GM18858 (cell line): ENCODE results near the gene DAPK2.

ENCODE experiments used
- ATAC-seq: cut with Tn5 transposase; IDR thresholded peaks from one replicate; pipeline ENCODE4 v1.9.1; 2021; ENCODE audit not compliant: unreplicated experiment

Gene DAPK2

DNA sequence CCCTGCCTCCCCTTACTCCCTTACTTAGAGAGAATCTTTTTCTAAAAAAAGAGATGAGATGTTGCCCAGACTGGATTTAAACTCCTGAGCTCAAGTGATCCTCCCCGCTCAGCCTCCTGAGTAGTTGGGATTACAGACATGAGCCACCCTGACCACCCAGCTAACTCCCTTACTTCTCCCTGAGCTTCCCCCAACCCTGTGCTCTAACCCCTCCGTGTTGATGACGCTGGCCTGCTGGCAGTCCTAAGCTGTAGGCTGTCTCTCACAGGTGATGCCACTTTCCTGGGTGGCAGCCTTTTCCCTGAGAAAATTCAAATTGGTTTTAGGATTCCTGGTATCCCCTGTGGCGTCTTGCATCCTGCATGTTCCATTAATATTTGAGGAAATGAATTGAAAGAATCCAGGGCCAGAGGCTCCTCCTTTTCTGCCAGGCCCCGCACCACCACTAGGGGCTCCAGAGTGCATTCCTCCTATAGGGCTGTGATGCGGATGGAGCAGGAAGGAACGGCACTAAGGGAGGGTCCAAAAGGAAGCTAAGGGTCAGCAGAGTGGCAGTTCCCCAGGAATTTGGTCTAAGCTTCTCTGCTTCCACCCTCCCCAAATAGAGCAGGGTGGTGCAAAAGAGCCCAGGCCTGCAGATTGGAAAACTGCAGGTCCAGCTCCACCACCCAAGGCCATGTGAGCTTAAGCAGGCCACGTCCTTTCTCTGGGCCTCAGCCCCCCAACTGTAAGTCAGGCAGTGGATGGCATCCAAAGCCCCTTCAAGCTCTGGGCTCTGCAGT lies 101.1 kb downstream of the DAPK2 start:
- no peak for ATAC-seq

DNA sequence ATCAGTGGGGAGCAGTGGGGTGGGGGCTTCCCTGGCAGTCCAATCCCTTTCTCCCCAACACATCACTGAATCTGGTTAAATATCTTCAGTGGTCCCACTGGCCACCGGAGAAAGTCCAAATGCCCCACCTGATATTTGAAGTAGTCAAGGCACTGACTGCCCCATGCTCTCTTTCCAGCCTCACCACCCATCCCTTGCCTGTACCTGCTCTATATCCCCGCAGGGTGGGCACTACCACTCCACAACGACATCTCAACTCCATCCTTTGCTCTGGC lies 101.7 kb downstream of the DAPK2 start:
- ATAC-seq = no peak

DNA sequence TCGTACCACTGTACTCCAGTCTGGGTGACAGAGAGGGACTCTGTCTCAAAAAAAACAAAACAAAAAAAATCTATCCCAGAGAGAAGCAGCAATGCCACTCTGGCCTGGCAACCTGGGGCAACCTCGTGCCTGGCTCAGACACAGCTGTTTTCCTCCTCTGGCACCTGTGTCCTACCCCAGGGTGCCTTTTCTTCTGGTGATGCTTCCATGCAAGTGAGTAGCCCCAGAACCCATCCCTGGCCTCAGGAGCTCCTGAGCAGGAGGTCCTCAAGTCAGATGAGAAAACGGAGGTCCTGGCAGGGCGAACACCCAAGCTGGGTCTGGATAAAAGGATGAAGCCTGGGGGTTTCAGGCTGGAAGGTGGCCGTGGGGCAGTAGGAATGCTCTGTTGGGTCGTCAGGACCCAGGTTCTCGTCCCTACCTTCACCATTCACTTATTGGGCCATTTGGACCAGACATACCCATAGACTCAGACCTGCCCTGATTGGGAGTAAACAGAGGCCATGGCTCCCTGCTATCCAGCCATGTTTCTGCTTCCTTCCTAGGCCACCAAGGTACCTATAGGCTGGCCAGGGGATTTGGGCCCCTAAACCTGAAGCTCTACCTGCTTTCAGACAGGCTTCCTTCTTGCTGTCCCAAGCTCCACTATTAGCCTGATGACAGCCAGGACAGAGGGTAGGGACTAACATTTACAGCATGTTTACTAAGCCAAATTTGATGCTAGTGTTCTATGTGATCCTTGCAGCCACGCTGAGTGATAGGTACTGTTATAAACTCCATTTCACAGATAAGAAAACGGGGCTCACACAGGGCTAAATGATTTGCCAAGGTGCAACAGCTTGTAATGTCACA lies 102.2 kb downstream of the DAPK2 start:
- ATAC-seq = no peak

DNA sequence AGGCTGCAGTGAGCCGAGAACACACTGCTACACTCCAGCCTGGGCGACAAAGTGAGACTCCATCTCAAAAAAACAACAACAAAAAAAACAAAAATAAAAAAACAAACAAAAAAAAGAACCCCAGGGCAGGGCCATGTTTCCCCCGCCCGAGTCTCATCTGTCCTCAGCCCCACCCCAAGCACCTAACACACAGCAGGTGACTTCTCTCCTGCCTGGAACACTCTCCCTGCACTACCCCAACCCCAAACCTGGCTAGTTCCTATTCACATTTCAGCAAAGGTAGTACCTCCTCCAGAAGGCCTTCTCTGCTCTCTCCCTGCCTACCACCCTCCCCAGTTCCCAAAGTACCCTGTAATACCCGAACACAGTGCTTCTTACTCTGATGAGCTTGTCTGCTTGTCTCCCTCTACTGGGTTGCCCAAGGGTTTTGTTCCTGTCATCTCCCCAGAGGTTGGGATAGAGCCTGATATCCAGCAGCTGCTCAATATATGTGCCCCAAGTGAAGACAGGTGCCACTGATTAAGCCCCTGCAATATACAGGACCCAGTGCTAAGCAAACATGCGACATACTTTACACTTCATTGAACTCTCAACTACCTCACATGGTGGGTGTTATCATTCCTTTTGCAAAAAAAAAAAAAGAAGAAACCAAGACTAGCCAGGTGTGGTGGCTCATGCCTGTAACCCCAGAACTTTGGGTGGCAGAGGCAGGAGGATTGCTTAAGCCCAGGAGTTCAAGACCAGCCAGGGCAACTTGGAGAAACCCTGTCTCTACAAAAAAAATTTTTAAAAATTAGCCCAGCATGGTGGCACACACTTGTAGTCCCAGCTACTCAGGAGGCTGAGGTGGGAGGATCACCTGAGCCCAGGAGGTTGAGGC lies 103.6 kb downstream of the DAPK2 start:
- ATAC-seq = no peak

DNA sequence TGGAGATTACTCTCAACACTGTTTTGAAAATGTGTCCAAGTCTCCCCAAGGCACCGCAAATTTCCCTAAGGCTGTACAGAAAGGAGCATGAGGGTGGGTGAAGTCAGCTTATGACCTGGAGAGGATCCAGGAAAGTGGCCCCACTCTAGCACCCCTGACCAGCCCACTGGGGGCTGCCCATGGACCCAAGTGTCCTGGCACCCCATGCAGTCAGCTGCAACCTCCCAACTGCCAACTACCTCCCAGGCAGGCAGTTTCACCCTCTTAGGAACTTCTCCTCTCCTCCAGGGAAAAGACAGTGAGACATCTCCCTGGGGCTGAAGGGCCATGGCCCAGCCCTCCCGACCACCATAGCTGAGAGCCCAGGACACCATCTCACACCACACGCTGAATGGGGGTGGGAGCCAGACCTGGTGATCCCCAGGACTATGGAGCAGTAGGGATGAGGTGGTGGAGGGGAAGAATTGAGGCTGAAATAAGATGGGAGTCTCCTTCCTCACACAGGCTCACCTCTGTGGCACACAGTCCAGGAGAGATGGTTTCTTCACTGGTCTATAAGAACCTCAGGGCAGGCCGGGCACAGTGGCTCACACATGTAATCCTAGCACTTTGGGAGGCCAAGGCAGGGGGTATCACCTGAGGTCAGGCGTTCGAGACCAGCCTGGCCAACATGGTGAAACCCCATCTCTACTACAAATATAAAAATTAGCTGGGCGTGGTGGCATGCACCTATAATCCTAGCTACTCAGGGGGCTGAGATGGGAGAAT lies 104.4 kb downstream of the DAPK2 start:
- no peak for ATAC-seq

DNA sequence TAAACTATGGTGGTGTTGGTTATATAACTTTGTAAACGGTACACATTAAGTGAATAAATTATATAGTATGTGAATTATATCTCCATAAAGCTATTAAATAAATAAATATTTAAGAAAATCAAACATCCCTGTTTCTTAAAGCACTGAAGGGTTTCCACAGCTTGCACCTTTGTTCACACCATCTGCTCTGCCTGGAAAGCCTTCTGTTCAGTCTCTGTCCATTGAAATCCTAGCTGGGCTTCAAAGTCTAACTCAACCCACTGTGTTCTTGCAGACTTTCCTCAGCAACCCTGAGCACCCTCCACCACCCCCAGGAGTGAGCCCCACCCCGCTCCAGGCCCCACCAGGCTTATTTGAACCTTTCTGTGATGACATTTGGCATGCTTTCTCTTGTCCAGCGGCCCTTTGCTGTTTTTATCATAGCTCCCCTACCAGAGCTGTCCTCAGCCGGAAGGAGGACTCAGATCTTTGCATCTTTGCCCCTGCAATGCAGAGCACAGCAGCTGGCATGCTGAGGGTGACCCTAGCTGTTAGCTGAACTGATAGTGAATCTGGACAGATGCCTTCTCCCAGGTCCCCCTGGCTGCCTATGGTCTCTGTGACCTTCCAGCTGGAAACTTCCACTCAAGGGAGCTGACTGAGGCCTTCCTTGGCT lies 105.2 kb downstream of the DAPK2 start:
- no peak for ATAC-seq

DNA sequence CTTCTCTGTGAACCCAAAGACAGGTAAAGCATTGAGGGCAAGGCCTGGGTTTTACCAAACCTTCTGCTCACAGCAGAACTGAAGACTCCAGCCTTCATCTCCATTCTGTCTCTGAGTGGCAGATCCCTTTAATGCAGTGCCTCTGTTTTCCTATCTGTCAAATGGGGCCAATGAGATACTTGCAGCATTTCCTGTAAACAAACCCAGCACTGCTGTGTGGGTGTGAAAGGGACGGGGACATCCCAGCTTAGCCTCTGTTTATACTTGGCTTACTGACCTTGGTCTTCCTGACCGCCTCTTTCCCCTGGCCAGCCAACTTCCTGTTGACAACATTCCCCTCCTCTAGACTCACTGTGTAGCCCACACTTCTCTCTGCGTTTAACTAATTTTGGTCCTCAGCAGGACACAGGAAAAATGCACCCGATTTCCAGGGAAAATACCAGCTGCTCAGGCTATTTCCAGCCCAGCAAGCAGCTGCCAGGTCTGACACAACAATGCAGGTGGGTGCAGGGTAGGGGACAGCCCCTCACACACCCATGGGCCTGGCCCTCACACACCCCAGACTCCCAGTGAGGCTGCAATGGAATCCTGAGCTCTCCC lies 106.7 kb downstream of the DAPK2 start:
- no peak for ATAC-seq

DNA sequence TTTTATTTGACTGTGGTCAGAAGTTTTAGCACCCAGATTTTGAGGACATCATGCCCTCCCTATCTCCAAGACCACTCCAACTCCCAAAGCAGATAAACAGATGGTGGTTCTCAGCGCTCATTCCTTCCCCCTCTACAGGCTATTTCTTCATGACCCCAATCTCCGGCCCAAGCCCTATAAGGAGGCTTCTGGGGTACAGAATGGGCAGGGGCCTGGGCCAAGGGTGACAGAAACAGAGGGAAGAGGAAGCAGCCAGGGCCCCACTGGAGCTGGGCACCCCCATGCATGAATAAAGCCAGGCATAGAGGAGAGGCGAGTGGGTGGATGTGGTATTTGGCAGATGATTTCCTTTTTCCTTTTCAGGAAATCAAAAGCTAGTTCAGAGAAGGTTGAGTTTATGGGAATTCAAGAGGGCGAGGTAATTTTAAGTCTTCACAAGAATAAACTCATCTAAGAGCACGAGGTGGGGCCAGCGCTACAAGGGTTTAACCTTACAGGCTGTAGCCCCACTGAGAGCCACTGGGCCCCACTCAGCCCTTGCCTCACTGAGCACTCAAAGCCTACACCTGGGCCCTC lies 107.7 kb downstream of the DAPK2 start:
- ATAC-seq = no peak

DNA sequence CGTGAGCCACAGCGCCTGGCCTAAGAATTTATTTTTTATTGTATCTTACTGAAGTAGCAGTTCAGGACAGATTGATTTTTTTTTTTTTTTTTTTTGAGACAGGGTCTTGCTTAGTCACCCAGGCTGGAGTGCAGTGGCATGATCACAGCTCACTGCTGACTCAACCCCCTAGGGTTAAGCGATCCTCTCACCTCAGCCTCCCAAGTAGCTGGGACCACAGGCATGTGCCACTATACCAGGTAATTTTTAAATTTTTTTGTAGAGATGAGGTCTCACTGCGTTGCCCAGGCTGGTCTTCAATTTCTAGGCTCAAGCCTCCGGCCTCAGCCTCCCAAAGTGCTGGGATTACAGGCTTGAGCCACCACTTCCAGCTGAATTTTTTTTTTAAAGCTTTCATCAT lies 112.8 kb downstream of the DAPK2 start:
- ATAC-seq = no peak

DNA sequence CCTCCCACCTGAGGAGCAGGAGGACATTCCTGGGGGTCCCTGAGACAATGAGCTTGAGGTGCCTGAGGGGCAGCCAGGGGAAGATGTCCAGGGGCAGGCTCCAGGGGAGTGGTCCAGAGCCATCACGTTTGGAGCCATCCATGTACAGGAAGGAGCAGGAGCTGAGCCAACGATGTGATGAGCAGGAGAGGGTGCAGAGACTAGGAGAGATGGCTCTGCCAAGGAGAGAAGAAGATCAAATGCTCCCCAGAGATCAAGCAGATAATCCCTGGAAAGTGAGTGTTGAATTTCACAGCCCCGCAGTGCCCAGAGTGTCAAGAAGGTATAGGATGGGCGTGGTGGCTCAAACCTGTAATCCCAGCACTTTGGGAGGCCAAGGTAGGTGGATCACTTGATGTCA lies 114.7 kb downstream of the DAPK2 start:
- ATAC-seq = no peak

DNA sequence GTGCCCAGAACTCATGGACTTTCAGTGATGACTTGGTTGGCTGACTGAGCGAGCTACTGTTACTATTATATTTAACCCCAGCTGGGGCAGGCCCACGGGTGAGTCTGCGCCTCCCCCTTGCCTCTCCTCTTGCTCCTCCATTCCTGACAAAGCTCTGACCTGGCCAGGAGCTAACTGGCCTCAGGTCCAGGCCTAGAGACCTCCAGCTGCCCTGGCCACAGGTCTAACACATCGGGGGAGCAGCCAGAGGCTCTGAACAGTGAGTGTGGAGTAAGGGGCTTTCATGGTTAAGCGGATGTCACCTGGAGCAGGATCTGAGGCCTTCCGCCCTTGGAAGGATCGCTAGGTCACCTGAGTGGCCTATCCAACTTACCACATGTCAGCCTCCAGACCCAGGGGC lies 116.3 kb downstream of the DAPK2 start:
- no peak for ATAC-seq

DNA sequence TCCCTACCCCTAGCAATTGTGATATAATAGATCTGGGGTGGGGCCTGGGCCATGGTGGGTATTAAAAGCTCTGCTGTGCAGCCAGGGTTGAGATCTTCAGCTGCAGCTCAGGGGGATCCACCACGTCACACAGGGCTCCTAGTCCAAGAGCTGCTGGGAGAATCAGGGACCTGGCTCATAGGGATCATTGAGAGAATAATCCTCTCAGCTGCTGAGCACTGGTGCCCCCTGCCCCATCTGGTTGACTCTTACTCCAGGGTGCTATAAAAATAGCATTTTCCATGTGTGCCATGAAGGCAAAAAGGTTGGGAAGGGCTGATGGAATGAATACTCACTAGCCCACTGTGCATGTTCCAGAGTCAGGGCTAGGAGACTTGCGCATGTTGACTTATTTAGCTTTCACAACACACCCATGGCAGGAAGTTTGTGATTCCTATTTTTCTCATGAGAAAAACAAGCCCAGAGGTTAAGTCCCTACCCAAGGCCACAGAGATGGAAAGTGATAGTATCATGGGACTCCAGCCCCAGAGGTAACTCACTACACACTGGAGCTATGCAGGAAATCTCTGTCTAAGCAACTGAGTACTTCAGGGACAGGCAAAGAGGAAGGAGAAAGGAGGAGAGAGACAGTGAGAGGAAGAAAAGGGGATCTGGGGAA lies 118.0 kb downstream of the DAPK2 start:
- ATAC-seq = no peak

DNA sequence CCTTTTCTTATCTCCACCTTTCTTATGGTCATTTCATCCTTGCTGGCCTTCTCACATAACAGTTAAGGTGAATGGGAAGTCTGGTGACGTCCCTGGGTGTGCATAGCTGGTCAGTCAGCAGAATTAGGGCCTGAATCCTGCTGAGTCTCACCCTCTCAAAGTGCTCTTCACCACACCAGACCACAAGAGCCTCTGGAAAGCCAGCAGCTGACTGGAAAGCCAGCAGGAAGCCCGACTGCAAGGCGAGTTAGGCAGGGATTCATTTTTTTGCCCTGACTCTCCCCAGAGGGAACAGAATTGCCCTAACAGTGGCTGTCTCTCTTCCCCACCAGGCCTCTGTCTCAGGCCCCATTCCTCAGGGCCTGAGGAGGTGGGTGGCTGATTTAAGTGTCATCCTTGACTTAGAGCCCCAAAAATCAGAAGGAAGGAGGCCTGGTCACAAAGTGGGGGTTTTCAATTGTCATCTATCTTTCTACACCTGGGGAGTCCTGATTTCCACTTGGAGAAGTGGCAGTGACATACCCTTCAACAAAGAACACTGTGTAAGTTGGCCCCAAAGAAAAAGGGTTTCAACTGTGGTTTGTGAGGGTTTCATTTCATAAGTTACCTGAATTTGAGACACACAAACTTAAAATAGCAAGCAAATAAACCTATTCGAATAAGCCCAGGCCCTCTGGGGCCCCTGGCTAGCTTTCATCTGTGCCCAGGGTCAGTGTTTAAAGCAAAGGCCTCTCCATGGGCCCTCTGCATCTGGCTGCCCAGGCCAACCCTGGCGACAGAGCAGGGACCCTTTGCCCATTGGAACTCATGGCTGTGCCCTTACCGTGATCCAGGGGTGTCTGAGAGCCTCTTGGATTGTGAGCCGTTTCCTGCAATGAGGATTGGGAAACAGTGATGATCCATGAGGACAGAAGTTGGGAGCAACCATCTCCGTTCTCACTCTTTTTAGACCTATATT lies 122.0 kb downstream of the DAPK2 start:
- no peak for ATAC-seq

DNA sequence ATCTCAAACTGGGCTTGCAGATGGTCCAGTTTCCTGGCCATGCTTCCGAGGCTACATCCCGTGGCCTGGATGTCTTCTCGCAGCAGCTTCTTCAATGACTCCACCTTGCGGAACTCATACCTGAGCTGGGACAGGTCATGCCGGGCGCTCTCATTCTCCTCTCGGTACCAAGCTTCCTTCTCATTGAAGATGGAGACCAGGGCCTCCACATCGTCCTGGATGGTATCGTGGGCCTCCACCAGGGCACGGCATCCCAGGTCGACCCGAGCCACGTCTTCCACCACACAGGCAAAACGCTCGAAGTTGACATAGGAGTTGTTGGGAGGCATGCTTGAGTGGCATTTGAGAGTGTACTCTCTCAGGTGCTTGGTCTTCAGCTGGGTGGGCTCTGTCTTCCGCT lies 123.4 kb downstream of the DAPK2 start:
- ATAC-seq = no peak

DNA sequence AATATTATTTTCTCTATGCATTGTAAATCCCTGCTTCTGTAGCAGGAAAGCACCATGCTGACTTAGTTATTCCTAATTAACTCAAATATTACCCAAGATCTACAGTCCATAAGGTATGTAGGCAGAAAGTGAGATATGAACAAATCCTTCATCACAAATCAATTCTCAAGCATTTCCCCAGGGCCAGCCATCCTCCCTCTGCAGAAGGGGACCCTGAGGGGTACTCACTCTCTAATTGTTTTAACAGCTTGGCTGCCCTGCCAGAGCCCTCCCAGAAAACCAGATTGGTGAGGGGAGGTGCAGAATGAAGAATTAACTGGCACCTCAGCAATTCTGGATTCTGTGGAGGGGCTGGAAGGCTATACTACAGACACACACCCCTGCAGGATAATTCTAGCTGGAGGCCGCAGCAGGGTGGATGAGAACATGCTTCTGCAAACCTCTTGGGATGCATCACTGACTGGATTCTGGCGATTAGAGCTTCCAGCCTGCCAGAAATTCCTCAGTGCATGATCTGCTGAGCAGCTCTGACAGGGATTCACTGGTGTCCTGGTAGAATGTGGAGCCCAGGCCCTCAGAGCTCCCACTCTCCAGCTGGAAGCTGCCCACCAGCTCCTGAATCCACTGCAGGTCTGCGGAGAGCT lies 123.9 kb downstream of the DAPK2 start:
- no peak for ATAC-seq

DNA sequence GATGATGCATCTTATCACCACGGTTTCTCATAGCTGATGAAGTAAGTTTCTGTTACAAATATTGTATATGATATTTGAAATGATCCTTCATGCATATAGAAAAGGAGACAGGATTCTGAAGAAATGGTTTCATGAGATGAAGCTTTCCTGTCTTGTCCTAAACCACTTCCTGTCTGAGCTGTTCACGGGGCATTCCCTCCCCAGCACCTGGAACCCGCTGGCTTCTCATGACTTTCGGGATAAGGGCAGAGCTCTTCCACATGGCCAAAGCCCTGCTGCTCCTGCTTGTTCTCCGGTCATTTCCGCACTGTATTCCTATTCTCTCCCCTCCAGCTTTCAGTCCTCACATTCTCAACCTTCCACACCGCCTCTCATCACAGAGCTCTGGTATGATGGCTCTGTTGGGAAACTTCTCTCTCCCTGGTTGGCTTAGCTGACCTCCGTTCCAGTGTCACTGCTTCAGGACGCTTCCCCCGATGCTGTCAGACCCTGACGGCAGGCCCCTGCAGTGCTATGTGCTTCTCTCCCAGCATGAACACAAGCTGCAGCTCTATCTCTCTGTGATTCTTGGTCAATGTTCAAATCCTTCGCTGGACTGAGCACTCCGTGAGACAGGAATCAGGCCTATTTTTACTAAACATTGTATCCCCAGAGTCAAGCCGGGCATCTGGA lies 125.6 kb downstream of the DAPK2 start:
- no peak for ATAC-seq

DNA sequence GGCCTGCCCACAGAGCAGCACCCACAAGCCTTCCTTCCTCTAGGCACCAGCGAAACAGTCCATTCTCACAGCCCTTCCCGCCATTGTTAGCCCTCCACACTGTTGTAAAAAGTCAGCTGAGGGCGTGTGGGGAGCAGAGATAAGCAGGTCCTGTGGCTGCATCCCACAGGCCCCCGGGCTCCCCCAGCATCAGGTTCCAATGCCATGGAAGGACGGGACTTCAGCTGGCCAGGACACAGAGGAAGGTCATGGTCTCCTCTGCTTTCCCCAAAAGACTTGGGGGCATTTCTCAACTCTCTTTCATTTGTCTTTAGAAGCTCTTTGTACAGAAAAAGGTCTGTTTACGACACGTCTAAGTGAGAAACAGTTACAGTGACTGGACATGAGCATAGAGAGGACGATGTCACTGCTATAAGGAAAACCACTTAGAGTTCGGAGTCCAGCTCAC lies 127.4 kb downstream of the DAPK2 start:
- no peak for ATAC-seq
